ENCODE measurements around the gene PRKCE.

Gene PRKCE

GRCh38 chr2:45890819-45891218, 239.3 kb downstream of the PRKCE start:
- no peak for TF ChIP-seq CTCF (IDR thresholded peaks at IDR 0.05; ENCODE audit: low read depth, low read length)
- no peak for DNase-seq (ENCODE audit: extremely low read depth, low read depth)

GRCh38 chr2:45891719-45892424, 240.4 kb downstream of the PRKCE start:
- no peak for DNase-seq (ENCODE audit: extremely low read depth, low read depth)
- no peak for TF ChIP-seq CTCF (IDR thresholded peaks at IDR 0.05; ENCODE audit: low read depth, low read length)

DNA sequence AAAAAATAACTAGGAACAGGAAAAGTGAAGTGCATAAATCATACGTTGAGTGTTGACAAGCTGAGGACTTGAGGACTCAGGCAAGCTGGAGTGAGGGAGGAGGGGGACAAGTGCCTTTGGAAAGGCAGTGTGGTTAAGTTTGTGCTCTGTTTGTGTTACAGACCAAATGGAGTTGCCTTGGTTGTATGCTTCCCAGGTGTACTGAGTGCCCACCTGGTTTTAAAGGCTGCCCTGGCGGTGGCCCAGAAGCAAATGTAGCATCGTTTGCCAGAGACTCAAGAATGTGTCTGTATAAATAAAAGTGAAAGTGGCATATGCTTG, 240.9 kb downstream of the PRKCE start:
- no peak for DNase-seq (ENCODE audit: extremely low read depth, low read depth)
- no peak for TF ChIP-seq CTCF (IDR thresholded peaks at IDR 0.05; ENCODE audit: low read depth, low read length)

- TF ChIP-seq CTCF (IDR thresholded peaks at IDR 0.05; ENCODE audit: low read depth, low read length), result no peak
- no peak for DNase-seq (ENCODE audit: extremely low read depth, low read depth)
These were observed 241.3 kb downstream of the PRKCE start for GRCh38 chr2:45892757-45893156.

GRCh38 chr2:45894211-45894610, 242.7 kb downstream of the PRKCE start:
- no peak for TF ChIP-seq CTCF (IDR thresholded peaks at IDR 0.05; ENCODE audit: low read depth, low read length)
- no peak for DNase-seq (ENCODE audit: extremely low read depth, low read depth)

- no peak for DNase-seq (ENCODE audit: extremely low read depth, low read depth)
- no peak for TF ChIP-seq CTCF (IDR thresholded peaks at IDR 0.05; ENCODE audit: low read depth, low read length)
These were observed 243.9 kb downstream of the PRKCE start for GRCh38 chr2:45895241-45895861.

- no peak for TF ChIP-seq CTCF (IDR thresholded peaks at IDR 0.05; ENCODE audit: low read depth, low read length)
- DNase-seq (ENCODE audit: extremely low read depth, low read depth), result no peak
These were observed 244.8 kb downstream of the PRKCE start for GRCh38 chr2:45896311-45896710.

All from AG09319 (cell line).